GM12878 (cell line): ENCODE results near the gene TCEANC2. TPM values are rescaled to one million over a fixed set of nuclear protein-coding genes. Genes with fewer than 3 reads are reported as not detected.

Experiments used
- ATAC-seq: fragments of 200-7000 bp; cut with Tn5 transposase; 3 replicates; pipeline ENCODE4 v1.9.1; 2020; ENCODE audit warnings: mild to moderate bottlenecking, moderate library complexity
- BruUV-seq: library from RNA; stranded (reverse); fragments of 400-500 nt; replicated peaks from 2 replicates; lab custom pipeline; 2021; lab: Mats Ljungman, UMichigan
- CTCF ChIA-PET: fragments of 300-600 bp; sonication (Branson Sonifier 250); formaldehyde crosslinking; extraction: SDS; loops from one replicate; lab custom pipeline; 2021; ENCODE audit warnings: inconsistent platforms; lab: Yijun Ruan, JAX
- POLR2A ChIA-PET: fragments of 350-600 bp; formaldehyde crosslinking; extraction: SDS; loops from one replicate; lab custom pipeline; 2021; ENCODE audit warnings: inconsistent platforms; lab: Charles Lee
- RAD21 ChIA-PET: fragments of 300-600 bp; sonication (Branson Sonifier 250); formaldehyde crosslinking; loops from one replicate; lab custom pipeline; 2023; ENCODE audit warnings: antibody characterized with exemption; ENCODE audit not compliant: unreplicated experiment; lab: Charles Lee
- SMC1A ChIA-PET: fragments of 300-600 bp; sonication (Branson Sonifier 250); formaldehyde crosslinking; loops from one replicate; lab custom pipeline; 2023; ENCODE audit not compliant: unreplicated experiment, uncharacterized antibody; lab: Charles Lee
- DNase-seq: peaks from one replicate; pipeline ENCODE4 v3.0.0-alpha.2; 2011; ENCODE audit warnings: low read depth, low spot score
- FAIRE-seq: peaks from 3 replicates; lab custom pipeline; 2011; peaks lifted over from hg19 to GRCh38; lab: Jason Lieb, UNC
- H2AFZ ChIP-seq: 2 replicates; pipeline ENCODE4 v1.6.0; 2011; ENCODE audit warnings: low read depth, low read length, control low read depth; ENCODE audit not compliant: control insufficient read depth
- H3K27ac ChIP-seq: 2 replicates; pipeline ENCODE4 v1.5.1; 2011; ENCODE audit warnings: control low read depth; ENCODE audit not compliant: control insufficient read depth, insufficient read depth
- H3K27me3 ChIP-seq, 2 experiments: replicated peaks in 1 of 2; 2 replicates each; pipeline versions ENCODE4 v1.6.0 to v1.6.1; 2011; ENCODE audit warnings: low read length in 1 of 2; ENCODE audit not compliant: control insufficient read depth in 2 of 2, insufficient read depth in 2 of 2
- H3K36me3 ChIP-seq, 2 experiments: 2 replicates each; pipeline ENCODE4 v1.5.1; 2011; ENCODE audit warnings: low read length in 1 of 2; ENCODE audit not compliant: control insufficient read depth in 2 of 2, insufficient read depth in 2 of 2
- H3K4me1 ChIP-seq: 2 replicates; pipeline ENCODE4 v1.6.1; 2011; ENCODE audit warnings: mild to moderate bottlenecking, low read length, moderate library complexity, mixed read lengths; ENCODE audit not compliant: control insufficient read depth, insufficient read depth
- H3K4me2 ChIP-seq: 2 replicates; pipeline ENCODE4 v1.6.0; 2011; ENCODE audit warnings: control low read depth; ENCODE audit not compliant: control insufficient read depth, insufficient read depth
- H3K4me3 ChIP-seq: fragments of 200-600 bp; sonication (generic); 2 replicates; pipeline ENCODE4 v1.5.1; 2016
- H3K79me2 ChIP-seq: 2 replicates; pipeline ENCODE4 v1.6.0; 2011; ENCODE audit warnings: low read length; ENCODE audit not compliant: control insufficient read depth, insufficient read depth
- H3K9ac ChIP-seq: 2 replicates; pipeline ENCODE4 v1.8.0; 2011; ENCODE audit warnings: low read length, control low read depth, mixed read lengths; ENCODE audit not compliant: control insufficient read depth, insufficient read depth
- H3K9me3 ChIP-seq: replicated peaks from 3 replicates; pipeline ENCODE4 v1.5.1; 2011; ENCODE audit warnings: mild to moderate bottlenecking, low read length; ENCODE audit not compliant: control insufficient read depth, insufficient read depth
- H4K20me1 ChIP-seq: 2 replicates; pipeline ENCODE4 v1.6.0; 2011; ENCODE audit not compliant: control insufficient read depth, insufficient read depth
- IKZF1 ChIP-seq: fragments of 450-650 bp; conservative IDR thresholded peaks from 2 replicates; pipeline ENCODE4 v1.6.1; 2017; ENCODE audit warnings: antibody characterized with exemption, mild to moderate bottlenecking
- JUNB ChIP-seq: IDR thresholded peaks from 2 replicates; pipeline ENCODE4 v1.6.1; 2016; ENCODE audit warnings: antibody characterized with exemption, mild to moderate bottlenecking
- MEF2B ChIP-seq: fragments of 450-650 bp; IDR thresholded peaks from 2 replicates; pipeline ENCODE4 v1.6.1; 2018; ENCODE audit warnings: mild to moderate bottlenecking, moderate library complexity; ENCODE audit not compliant: partially characterized antibody, poor library complexity, severe bottlenecking
- NFXL1 ChIP-seq: fragments of 450-650 bp; IDR thresholded peaks from 2 replicates; pipeline ENCODE4 v1.6.1; 2017; ENCODE audit warnings: antibody characterized with exemption, mild to moderate bottlenecking, borderline replicate concordance
- RUNX3 ChIP-seq: IDR thresholded peaks from 2 replicates; pipeline ENCODE4 v1.6.1; 2012; ENCODE audit warnings: low read length, inconsistent platforms
- ZNF207 ChIP-seq: fragments of 450-650 bp; IDR thresholded peaks from 2 replicates; pipeline ENCODE4 v1.6.1; 2014; ENCODE audit warnings: antibody characterized with exemption, mild to moderate bottlenecking, borderline replicate concordance
- WGBS: methylation state at CpG from one replicate; pipeline ENCODE4 v1.1.6; 2016; ENCODE audit warnings: low lambda C conversion rate; ENCODE audit not compliant: insufficient replicate concordance, insufficient coverage; ENCODE audit errors: missing lambda C conversion rate; 5-methylcytosine and 5-hydroxymethylcytosine counted together
- in situ Hi-C: fragments of 300-500 bp; cut with MboI; formaldehyde crosslinking; loops from 9 replicates; pipeline ENCODE4 v1.14.3; 2018; ENCODE audit warnings: mixed read lengths
- intact Hi-C: fragments of 100-400 bp; cut with micrococcal nuclease; formaldehyde crosslinking; loops from one replicate; pipeline ENCODE4 v1.14.2; 2022; ENCODE audit not compliant: unreplicated experiment
- polyA plus RNA-seq, 11 experiments: library from polyadenylated mRNA; depleted of rRNA in 4 of 11; unstranded in 6 of 11; stranded (reverse) in 5 of 11; fragments of >200 nt; fragmentation: Nextera tagmentation in 4 of 11; fragmentation: Illumina TruSeq in 1 of 11; extraction: Ambion mirVana in 4 of 11; extraction: Trizol in 1 of 11; gene quantifications; 1 replicate in 1 of 11; 2 replicates in 10 of 11; pipeline versions ENCODE4 v1.2.1 to v1.2.3, GENCODE V29; 2011 to 2016; ENCODE audit warnings: inconsistent platforms in 2 of 11, missing spikeins in 2 of 11, low read depth in 1 of 11
- total RNA-seq, 4 experiments: library from RNA; depleted of rRNA in 3 of 4; stranded (reverse); fragments of >200 nt in 3 of 4; fragmentation: Illumina TruSeq in 1 of 4; extraction: Trizol in 1 of 4; gene quantifications; 2 replicates each; pipeline versions ENCODE4 v1.2.1 to v1.2.3, GENCODE V29; 2013 to 2021

TCEANC2 gene
- total and polyA plus RNA-seq, 10 of the 15 experiments (the other 5 are each of a cell fraction or from before 2014, with no cell fraction given), result 4.4 to 13.2 (median 6.4) TPM

GRCh38 chr1:54046671-54047383 lies 6.6 kb upstream of the TCEANC2 start:
- Histone ChIP-seq H3K4me2 (peak overlapping the region; percentile 82), H3K79me2 (peaks cover 58% of the 10 kb centered on the region), H3K4me1 (peaks cover 18% of the 10 kb centered on the region), H3K36me3 (peaks cover 0 to 7% of the 10 kb centered on the region in 2 experiments; a peak in 2 of 4 replicates), H3K9me3 (no peaks in the 10 kb centered on the region), H2AFZ (no peak overlapping the region), H3K4me3 (peak overlapping the region; percentile 39; the same call in 1 of the 2 replicates), H3K27me3 (no peaks in the 10 kb centered on the region), H3K27ac (peak overlapping the region; percentile 50), H4K20me1 (no peaks in the 10 kb centered on the region), H3K9ac (no peak overlapping the region)
- WGBS, result 90% methylated on average over 7 of the region's 7 CpGs
- ChIA-PET POLR2A (no interaction called here), SMC1A (interaction anchor here (0.9 to 2.5 kb wide), 3 partner anchors 14 to 186 kb away, joined by 3 to 6 read pairs (median 3); no protein-coding TSS in a partner anchor), RAD21 (interaction anchor here (1.5 to 2.9 kb wide), 3 partner anchors 35 to 168 kb away, joined by 4 to 13 read pairs (median 4); partner anchors contain the start of genes IFT25 and LRRC42), CTCF (interaction anchor here (1.2 to 1.8 kb wide), 2 partner anchors 41 to 87 kb away, joined by 3 to 5 read pairs; no protein-coding TSS in a partner anchor)
- intact Hi-C loops, result no loop called here
- ATAC-seq (no peak), FAIRE-seq (no peak), DNase-seq (no peak)
- no TSS peak for BruUV-seq
- TF ChIP-seq IKZF1, result no peak
- no peak for TF ChIP-seq JUNB
- TF ChIP-seq ZNF207, result no peak
- no peak for TF ChIP-seq RUNX3
- no peak for TF ChIP-seq NFXL1
- no peak for TF ChIP-seq MEF2B
- in situ Hi-C loops, result no loop called here
